ENCODE results near the gene CSMD2.

GRCh38 chr1:33563699-33564098, 601.3 kb downstream of the CSMD2 start:
- TF ChIP-seq EZH2phosphoT487 (IDR thresholded peaks at IDR 0.05; ENCODE audit: borderline replicate concordance) (no peak), ZNF274 (IDR thresholded peaks at IDR 0.05; ENCODE audit: low read depth, low read length) (no peak), CTCF (IDR thresholded peaks at IDR 0.05 in 2 of 3, conservative IDR thresholded peaks at IDR 0.05 in 1 of 3; ENCODE audit: borderline replicate concordance in 1 of 3, insufficient read depth in 1 of 3, low read depth in 2 of 3, low read length in 2 of 3) (no peak), POLR2AphosphoS5 (IDR thresholded peaks at IDR 0.05; ENCODE audit: low read depth, low read length) (no peak), POLR2A (IDR thresholded peaks at IDR 0.05; ENCODE audit: borderline replicate concordance, extremely low read depth, insufficient read depth, insufficient read length) (no peak), EZH2 (IDR thresholded peaks at IDR 0.05) (no peak), JUND (IDR thresholded peaks at IDR 0.05) (no peak), REST (IDR thresholded peaks at IDR 0.05; ENCODE audit: low read depth) (no peak), MAX (IDR thresholded peaks at IDR 0.05) (no peak), ZBTB33 (IDR thresholded peaks at IDR 0.05; ENCODE audit: extremely low read depth, insufficient replicate concordance, low read length) (no peak), SIN3A (IDR thresholded peaks at IDR 0.05; ENCODE audit: low read depth) (no peak), FOSL1 (IDR thresholded peaks at IDR 0.05; ENCODE audit: low read depth) (no peak), ZFX (IDR thresholded peaks at IDR 0.05) (no peak)
